Psoas muscle (tissue), 8 donors: ENCODE measurements around the gene CLDN5. TPM values are rescaled to one million over a fixed set of nuclear protein-coding genes. Genes with fewer than 3 reads are reported as not detected.

Experiments used
- ATAC-seq, 4 donors: fragments of 200-7000 bp; cut with Tn5 transposase; one replicate each; pipeline ENCODE4 v1.9.1; 2020; ENCODE audit warnings: moderate library complexity in 3 of 4, mild to moderate bottlenecking in 2 of 4
- DNase-seq, 2 donors: peaks; one replicate each; pipeline ENCODE4 v3.0.0-alpha.2; 2020
- H3K27ac ChIP-seq: fragments of 200-600 bp; one replicate; pipeline ENCODE4 v1.8.0; 2022
- H3K27me3 ChIP-seq, 3 donors: fragments of 200-600 bp in 1 of 3; one replicate each; pipeline versions ENCODE4 v1.6.1 to v1.8.0; 2013 to 2022; ENCODE audit warnings: low read length in 2 of 3, mild to moderate bottlenecking in 2 of 3, moderate library complexity in 1 of 3; ENCODE audit not compliant: insufficient read depth in 3 of 3
- H3K36me3 ChIP-seq, 2 donors: fragments of 200-600 bp in 1 of 2; one replicate each; pipeline versions ENCODE4 v1.6.1 to v1.8.0; 2013 to 2022; ENCODE audit warnings: low read depth in 1 of 2, mild to moderate bottlenecking in 1 of 2, moderate library complexity in 1 of 2; ENCODE audit not compliant: insufficient read depth in 1 of 2
- H3K4me1 ChIP-seq: fragments of 200-600 bp; one replicate; pipeline ENCODE4 v1.8.0; 2022
- H3K4me3 ChIP-seq: fragments of 200-600 bp; one replicate; pipeline ENCODE4 v1.8.0; 2022; ENCODE audit warnings: mild to moderate bottlenecking
- H3K9me3 ChIP-seq: fragments of 200-600 bp; one replicate; pipeline ENCODE4 v1.8.0; 2022
- WGBS, 3 donors: extraction: QIAGEN DNeasy Blood & Tissue Kit; methylation state at CpG; one replicate each; pipeline versions ENCODE4 v1.1.6 to v1.1.7; 2013; 5-methylcytosine and 5-hydroxymethylcytosine counted together
- intact Hi-C, 2 donors: fragments of 100-400 bp; cut with DNase I; formaldehyde crosslinking; loops; one replicate each; pipeline versions ENCODE4 v1.11.0 to v1.14.2; 2022
- polyA plus RNA-seq, 3 donors: library from polyadenylated mRNA; stranded (reverse); fragments of 200-250 nt; gene quantifications; one replicate each; pipeline ENCODE4 v1.2.3, GENCODE V29; 2013
- total RNA-seq, 4 donors: library from RNA; stranded (reverse); fragmentation: NEBNext Ultra II Directional in 2 of 4; extraction: Animal tissue kit (Norgen Biotek cat#: 25700) in 2 of 4; gene quantifications; one replicate each; pipeline versions ENCODE4 v1.2.1 to v1.2.4, GENCODE V29; 2021 to 2023
- TF ChIP-seq, protein P1 (sequence below): fragments of 200-600 bp; IDR thresholded peaks from one replicate; pipeline ENCODE4 v1.8.0; 2022; ENCODE audit warnings: antibody characterized with exemption
- donor health status: healthy with polysubstance abuse.
- donor health status: DM: no; HTN: no; CAD: no; lungs with moderate emphysema.
- donor health status: Bipolar disorder and iron deficiency.
- donor health status: healthy.
- donor health status: DM: yes; HTN: yes; CAD: no.
- donor health status: DM: no; HTN: no; CAD: no.
- donor health status: DM: no; HTN: no; CAD: no.
- donor health status: DM: yes; HTN: yes; CAD: no.

CLDN5 gene
- total and polyA plus RNA-seq, 7 donors = 23.0 to 138 (median 42.3) TPM

GRCh38 chr22:19522881-19523239, 1.4 kb downstream of the CLDN5 start:
- ATAC-seq = no peak
- TF ChIP-seq, protein P1, sequence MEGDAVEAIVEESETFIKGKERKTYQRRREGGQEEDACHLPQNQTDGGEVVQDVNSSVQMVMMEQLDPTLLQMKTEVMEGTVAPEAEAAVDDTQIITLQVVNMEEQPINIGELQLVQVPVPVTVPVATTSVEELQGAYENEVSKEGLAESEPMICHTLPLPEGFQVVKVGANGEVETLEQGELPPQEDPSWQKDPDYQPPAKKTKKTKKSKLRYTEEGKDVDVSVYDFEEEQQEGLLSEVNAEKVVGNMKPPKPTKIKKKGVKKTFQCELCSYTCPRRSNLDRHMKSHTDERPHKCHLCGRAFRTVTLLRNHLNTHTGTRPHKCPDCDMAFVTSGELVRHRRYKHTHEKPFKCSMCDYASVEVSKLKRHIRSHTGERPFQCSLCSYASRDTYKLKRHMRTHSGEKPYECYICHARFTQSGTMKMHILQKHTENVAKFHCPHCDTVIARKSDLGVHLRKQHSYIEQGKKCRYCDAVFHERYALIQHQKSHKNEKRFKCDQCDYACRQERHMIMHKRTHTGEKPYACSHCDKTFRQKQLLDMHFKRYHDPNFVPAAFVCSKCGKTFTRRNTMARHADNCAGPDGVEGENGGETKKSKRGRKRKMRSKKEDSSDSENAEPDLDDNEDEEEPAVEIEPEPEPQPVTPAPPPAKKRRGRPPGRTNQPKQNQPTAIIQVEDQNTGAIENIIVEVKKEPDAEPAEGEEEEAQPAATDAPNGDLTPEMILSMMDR = no peak
- intact Hi-C loops = loop anchor here in 1 of 2 donors (10.0 kb wide), 1 partner anchor 102 kb away; no protein-coding TSS in a partner anchor
- peak overlapping the region; percentile 53 for H3K27ac ChIP-seq
- H3K4me1 ChIP-seq = peaks cover 8% of the 10 kb centered on the region
- H3K4me3 ChIP-seq = peak overlapping the region; percentile 64
- WGBS, 3 donors = 13 to 30% (median 17%) methylated on average over 9 of the region's 9 CpGs
- H3K36me3 ChIP-seq = no peaks in the 10 kb centered on the region
- DNase-seq = no peak
- no peaks in the 10 kb centered on the region for H3K9me3 ChIP-seq
- peaks cover 0 to 45% (median 13%) of the 10 kb centered on the region in 3 donors for H3K27me3 ChIP-seq

DNA sequence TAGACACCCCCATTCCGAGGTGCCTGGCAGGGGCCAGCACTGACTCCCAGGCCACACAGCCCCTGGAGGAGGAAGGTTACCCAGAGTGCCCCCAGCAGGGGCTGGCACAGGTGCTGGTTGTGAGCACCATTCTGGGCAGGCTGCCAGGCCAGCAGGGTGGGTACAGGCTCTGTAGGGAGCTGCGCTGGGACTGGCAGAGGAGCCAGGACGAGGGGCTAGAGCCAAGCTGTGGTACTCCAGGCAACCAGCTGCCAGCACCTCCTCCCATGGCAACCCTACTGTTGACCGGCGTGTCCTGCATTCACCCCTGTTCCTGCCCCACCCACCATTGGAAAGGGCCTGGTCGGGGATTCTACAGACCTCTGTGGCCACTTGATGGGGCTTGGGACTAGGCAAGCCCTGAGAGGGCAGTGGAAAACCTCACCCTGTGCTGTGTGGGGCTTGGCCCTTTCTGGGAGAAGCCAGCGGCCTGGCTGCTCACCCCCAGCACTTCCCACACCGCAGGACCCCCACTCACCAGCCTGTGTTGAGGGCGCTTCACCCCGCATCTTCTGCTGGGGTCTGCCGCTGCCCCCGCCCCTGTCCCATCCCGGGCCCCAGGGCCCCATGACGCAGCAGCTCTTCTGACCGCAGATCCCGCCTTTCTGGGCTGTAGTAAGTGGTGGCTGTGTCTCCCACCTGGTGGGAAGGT, 1.9 kb downstream of the CLDN5 start:
- DNase-seq (no peak), ATAC-seq (peak in 1 of 4 donors; percentile 3)
- intact Hi-C loops = loop anchor here in 1 of 2 donors (10.0 kb wide), 1 partner anchor 102 kb away; no protein-coding TSS in a partner anchor
- Histone ChIP-seq H3K9me3 (no peaks in the 10 kb centered on the region), H3K27ac (peak overlapping the region; percentile 53), H3K36me3 (no peaks in the 10 kb centered on the region), H3K4me1 (peaks cover 3% of the 10 kb centered on the region), H3K4me3 (peak overlapping the region; percentile 64), H3K27me3 (peaks cover 0 to 45% (median 13%) of the 10 kb centered on the region in 3 donors)
- TF ChIP-seq, protein P1 = no peak
- WGBS, 3 donors = 17 to 33% (median 22%) methylated on average over 14 to 16 of the region's 16 CpGs

GRCh38 chr22:19520566-19521305, 3.5 kb downstream of the CLDN5 start:
- ATAC-seq (no peak), DNase-seq (no peak)
- no peak overlapping the region for H3K27ac ChIP-seq
- WGBS, 3 donors = 80 to 85% (median 83%) methylated on average over 10 of the region's 10 CpGs
- peak overlapping the region; percentile 64 for H3K4me3 ChIP-seq
- TF ChIP-seq, protein P1 = no peak
- H3K4me1 ChIP-seq = no peaks in the 10 kb centered on the region
- peaks cover 0 to 39% (median 13%) of the 10 kb centered on the region in 3 donors for H3K27me3 ChIP-seq
- no peaks in the 10 kb centered on the region for H3K9me3 ChIP-seq
- no peaks in the 10 kb centered on the region for H3K36me3 ChIP-seq
- intact Hi-C loops = loop anchor here in 1 of 2 donors (10.0 kb wide), 1 partner anchor 104 kb away; no protein-coding TSS in a partner anchor

DNA sequence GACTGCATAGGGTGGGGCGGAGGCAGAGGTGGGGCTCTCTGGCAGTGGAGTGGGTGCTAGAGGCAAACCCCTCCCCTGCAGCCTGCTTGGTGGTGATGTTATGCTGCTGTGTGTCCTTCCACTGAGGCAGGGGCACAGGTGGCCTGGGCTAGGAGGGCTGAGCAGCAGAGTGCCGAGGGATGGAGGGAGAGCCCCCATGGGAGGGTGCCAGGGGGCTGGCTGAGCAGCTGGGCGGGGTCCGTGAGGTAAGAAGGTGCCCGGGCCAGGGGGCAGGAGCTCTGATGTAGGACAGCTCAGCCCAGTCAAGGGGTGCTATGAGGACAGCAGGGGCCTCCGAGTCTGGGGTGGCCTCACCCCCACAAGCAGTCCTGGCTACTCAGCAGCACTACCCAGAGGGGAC, 4.2 kb downstream of the CLDN5 start:
- H3K4me3 ChIP-seq = peak overlapping the region; percentile 64
- H3K27me3 ChIP-seq = peaks cover 0 to 32% (median 13%) of the 10 kb centered on the region in 3 donors
- TF ChIP-seq, protein P1 = no peak
- no peak for ATAC-seq
- intact Hi-C loops = loop anchor here in 1 of 2 donors (10.0 kb wide), 1 partner anchor 105 kb away; no protein-coding TSS in a partner anchor
- H3K4me1 ChIP-seq = no peaks in the 10 kb centered on the region
- H3K9me3 ChIP-seq = no peaks in the 10 kb centered on the region
- DNase-seq = no peak
- no peaks in the 10 kb centered on the region for H3K36me3 ChIP-seq
- H3K27ac ChIP-seq = no peak overlapping the region
- 59 to 75% (median 60%) methylated on average over 6 of the region's 6 CpGs for WGBS, 3 donors
